ENCODE data around the gene ADCY9. TPM values are rescaled to one million over a fixed set of nuclear protein-coding genes. Genes with fewer than 3 reads are reported as not detected.

ADCY9 gene
- total RNA-seq, 2 donors from 2014 or later, result 7.2 to 58.3 TPM

- Histone ChIP-seq H3K9me3 (no peaks in the 10 kb centered on the region), H3K4me3 (no peak overlapping the region), H3K27me3 (replicated peaks; ENCODE audit: insufficient read depth) (no peaks in the 10 kb centered on the region), H3K4me1 (replicated peaks) (no peaks in the 10 kb centered on the region), H3K27ac (no peak overlapping the region), H3K36me3 (no peaks in the 10 kb centered on the region)
- 90% methylated on average over 13 of the region's 13 CpGs for whole genome bisulfite sequencing
- no peak for DNase-seq (ENCODE audit: low spot score)
- no peak for TF ChIP-seq POLR2AphosphoS5 (IDR thresholded peaks at IDR 0.05)
- TF ChIP-seq CTCF (IDR thresholded peaks at IDR 0.05), result no peak
- no peak for TF ChIP-seq POLR2A (IDR thresholded peaks at IDR 0.05)
- intact Hi-C loops (cut with DNase I), result no loop called here
Measured at GRCh38 chr16:3987231-3987630, 129.0 kb downstream of the ADCY9 start.

GRCh38 chr16:3986235-3986544 lies 130.1 kb downstream of the ADCY9 start:
- Histone ChIP-seq H3K4me3 (no peak overlapping the region), H3K4me1 (replicated peaks) (no peaks in the 10 kb centered on the region), H3K9me3 (no peaks in the 10 kb centered on the region), H3K27ac (no peak overlapping the region), H3K27me3 (replicated peaks; ENCODE audit: insufficient read depth) (no peaks in the 10 kb centered on the region), H3K36me3 (no peaks in the 10 kb centered on the region)
- DNase-seq (ENCODE audit: low spot score), result no peak
- WGBS, result 84% methylated on average over 13 of the region's 13 CpGs
- intact Hi-C loops (cut with DNase I), result no loop called here
- TF ChIP-seq CTCF (IDR thresholded peaks at IDR 0.05) (no peak), POLR2A (IDR thresholded peaks at IDR 0.05) (no peak), POLR2AphosphoS5 (IDR thresholded peaks at IDR 0.05) (no peak)

GRCh38 chr16:3984111-3985060 lies 131.9 kb downstream of the ADCY9 start:
- 96% methylated on average over 30 of the region's 31 CpGs for WGBS
- H3K36me3 ChIP-seq, result no peaks in the 10 kb centered on the region
- intact Hi-C loops (cut with DNase I), result loop anchor here (5.0 kb wide), 4 partner anchors 128 to 348 kb away; no protein-coding TSS in a partner anchor

GRCh38 chr16:3983081-3983520 lies 133.1 kb downstream of the ADCY9 start:
- DNase-seq (ENCODE audit: low spot score), result peak; percentile 79
- Histone ChIP-seq H3K27me3 (replicated peaks; ENCODE audit: insufficient read depth) (no peaks in the 10 kb centered on the region), H3K9me3 (no peaks in the 10 kb centered on the region), H3K4me3 (no peak overlapping the region), H3K4me1 (replicated peaks) (no peaks in the 10 kb centered on the region), H3K36me3 (no peaks in the 10 kb centered on the region), H3K27ac (no peak overlapping the region)
- TF ChIP-seq POLR2AphosphoS5 (IDR thresholded peaks at IDR 0.05), result peak; percentile 57
- TF ChIP-seq POLR2A (IDR thresholded peaks at IDR 0.05), result no peak
- TF ChIP-seq CTCF (IDR thresholded peaks at IDR 0.05), result peak in 3 of 4 experiments; percentile 74 to 88 (median 85)
- intact Hi-C loops (cut with DNase I), result loop anchor here (5.0 kb wide), 4 partner anchors 129 to 349 kb away; no protein-coding TSS in a partner anchor
- 16% methylated on average over 22 of the region's 22 CpGs for WGBS

More at GRCh38 chr16:3984111-3985060, 131.9 kb downstream of the ADCY9 start:
- H3K27me3 ChIP-seq (replicated peaks; ENCODE audit: insufficient read depth), result no peaks in the 10 kb centered on the region
- H3K4me1 ChIP-seq (replicated peaks), result no peaks in the 10 kb centered on the region
- no peak for DNase-seq (ENCODE audit: low spot score)
- no peak overlapping the region for H3K27ac ChIP-seq
- TF ChIP-seq CTCF (IDR thresholded peaks at IDR 0.05) (no peak), POLR2A (IDR thresholded peaks at IDR 0.05) (no peak), POLR2AphosphoS5 (IDR thresholded peaks at IDR 0.05) (no peak)
- H3K4me3 ChIP-seq, result no peak overlapping the region
- no peaks in the 10 kb centered on the region for H3K9me3 ChIP-seq
